Measurements from ENCODE around the gene OR5K3.

OR5K3 gene

GRCh38 chr3:98359993-98360675 is 30.3 kb upstream of the OR5K3 start:
- no peak overlapping the region for H3K4me3 ChIP-seq
- DNase-seq (ENCODE audit: low spot score) = no peak
- no peak for TF ChIP-seq CTCF (IDR thresholded peaks at IDR 0.05)
- no peak overlapping the region for H3K27ac ChIP-seq

- H3K4me3 ChIP-seq = no peak overlapping the region
- no peak for DNase-seq (ENCODE audit: low spot score)
- TF ChIP-seq CTCF (IDR thresholded peaks at IDR 0.05) = no peak
- no peak overlapping the region for H3K27ac ChIP-seq
Observed at GRCh38 chr3:98360681-98361080, 29.8 kb upstream of the OR5K3 start.

- TF ChIP-seq CTCF (IDR thresholded peaks at IDR 0.05) = no peak
- H3K27ac ChIP-seq = no peak overlapping the region
- H3K4me3 ChIP-seq = no peak overlapping the region
- DNase-seq (ENCODE audit: low spot score) = no peak
Observed at GRCh38 chr3:98361289-98361688, 29.2 kb upstream of the OR5K3 start.

GRCh38 chr3:98367464-98368246 is 22.8 kb upstream of the OR5K3 start:
- DNase-seq (ENCODE audit: low spot score) = no peak
- TF ChIP-seq CTCF (IDR thresholded peaks at IDR 0.05) = no peak
- H3K4me3 ChIP-seq = no peak overlapping the region
- H3K27ac ChIP-seq = no peak overlapping the region

GRCh38 chr3:98371186-98371585 is 19.3 kb upstream of the OR5K3 start:
- DNase-seq (ENCODE audit: low spot score) = no peak
- Histone ChIP-seq H3K27ac (no peak overlapping the region), H3K4me3 (no peak overlapping the region)
- no peak for TF ChIP-seq CTCF (IDR thresholded peaks at IDR 0.05)

GRCh38 chr3:98371853-98372252 is 18.6 kb upstream of the OR5K3 start:
- no peak for TF ChIP-seq CTCF (IDR thresholded peaks at IDR 0.05)
- no peak overlapping the region for H3K4me3 ChIP-seq
- no peak overlapping the region for H3K27ac ChIP-seq
- no peak for DNase-seq (ENCODE audit: low spot score)

GRCh38 chr3:98372445-98372844 is 18.0 kb upstream of the OR5K3 start:
- Histone ChIP-seq H3K27ac (no peak overlapping the region), H3K4me3 (no peak overlapping the region)
- no peak for TF ChIP-seq CTCF (IDR thresholded peaks at IDR 0.05)
- no peak for DNase-seq (ENCODE audit: low spot score)
